Uterus (tissue), 4 donors: ENCODE results near the gene PLEKHA4. TPM values are rescaled to one million over a fixed set of nuclear protein-coding genes. Genes with fewer than 3 reads are reported as not detected.

Experiments used
- DNase-seq, 2 donors: peaks; one replicate each; pipeline ENCODE4 v3.0.0-alpha.2; 2019 to 2020
- H3K27ac ChIP-seq, 2 donors: fragments of 200-600 bp; sonication (generic); 1 replicate in 1 of 2; 2 replicates in 1 of 2; pipeline ENCODE4 v1.5.1; 2016 to 2018
- H3K27me3 ChIP-seq, 2 donors: fragments of 200-600 bp; sonication (generic); one replicate each; pipeline ENCODE4 v1.5.1; 2018 to 2019; ENCODE audit warnings: control low read depth in 1 of 2
- H3K36me3 ChIP-seq, 2 donors: fragments of 200-600 bp; sonication (generic); one replicate each; pipeline ENCODE4 v1.5.1; 2019; ENCODE audit warnings: control low read depth in 1 of 2
- H3K4me1 ChIP-seq, 2 donors: fragments of 200-600 bp; sonication (generic); one replicate each; pipeline ENCODE4 v1.5.1; 2018 to 2019; ENCODE audit warnings: control low read depth in 1 of 2
- H3K4me3 ChIP-seq, 2 donors: fragments of 200-600 bp; sonication (generic); 1 replicate in 1 of 2; 2 replicates in 1 of 2; pipeline ENCODE4 v1.5.1; 2018 to 2019; ENCODE audit warnings: mild to moderate bottlenecking in 1 of 2
- H3K9me3 ChIP-seq, 2 donors: fragments of 200-600 bp; sonication (generic); one replicate each; pipeline ENCODE4 v1.5.1; 2019; ENCODE audit warnings: control low read depth in 1 of 2
- CTCF ChIP-seq, 4 experiments: fragments of 200-600 bp in 2 of 4; fragments of 450-650 bp in 2 of 4; sonication (generic) in 2 of 4; IDR thresholded peaks; one replicate each; pipeline ENCODE4 v1.5.1; 2016 to 2019; ENCODE audit warnings: antibody characterized with exemption in 4 of 4, mild to moderate bottlenecking in 2 of 4, moderate library complexity in 1 of 4
- POLR2A ChIP-seq, 2 donors: fragments of 450-650 bp; IDR thresholded peaks; one replicate each; pipeline ENCODE4 v1.6.1; 2016; ENCODE audit warnings: antibody characterized with exemption in 2 of 2, mild to moderate bottlenecking in 1 of 2, moderate library complexity in 1 of 2
- intact Hi-C: fragments of 100-400 bp; cut with DNase I; formaldehyde crosslinking; loops from one replicate; pipeline ENCODE4 v1.15.1; 2023; ENCODE audit warnings: low total_unique reads
- total RNA-seq, 4 donors: library from RNA; depleted of rRNA in 3 of 4; stranded (reverse); fragments of >200 nt in 3 of 4; gene quantifications; one replicate each; pipeline versions ENCODE4 v1.1.0 to v1.2.4, GENCODE V29; 2014 to 2023
- donor health status: DM: yes; HTN: yes; CAD: no.

Gene PLEKHA4
- total RNA-seq, 4 donors from 2014 or later = 1.3 to 60.4 (median 10.4) TPM

DNA sequence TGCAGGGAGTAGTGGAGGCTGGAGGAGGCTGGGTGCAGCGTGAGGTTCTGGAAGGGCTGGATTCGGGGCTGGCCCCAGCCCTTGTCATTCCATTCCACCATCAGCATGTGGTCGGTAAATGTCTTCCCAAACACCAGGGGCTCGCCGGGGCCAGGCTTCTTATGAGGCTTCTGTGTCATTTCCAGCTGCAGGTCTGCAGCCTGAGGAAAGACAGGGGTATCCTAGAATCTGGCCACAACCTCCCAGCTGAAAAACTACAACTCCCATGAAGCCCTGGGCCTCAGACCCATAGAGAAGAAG, 61.9 kb downstream of the PLEKHA4 start:
- Histone ChIP-seq H3K4me1 (no peaks in the 10 kb centered on the region), H3K27ac (no peak overlapping the region), H3K9me3 (no peaks in the 10 kb centered on the region), H3K27me3 (no peaks in the 10 kb centered on the region), H3K36me3 (no peaks in the 10 kb centered on the region), H3K4me3 (no peak overlapping the region)
- intact Hi-C loops = no loop called here
- DNase-seq = peak; percentile 51 to 61
- no peak for TF ChIP-seq CTCF (IDR thresholded peaks at IDR 0.05)
- no peak for TF ChIP-seq POLR2A (IDR thresholded peaks at IDR 0.05)

GRCh38 chr19:48805452-48805851, 63.0 kb downstream of the PLEKHA4 start:
- no peak for DNase-seq
- Histone ChIP-seq H3K9me3 (no peaks in the 10 kb centered on the region), H3K4me1 (no peaks in the 10 kb centered on the region), H3K36me3 (no peaks in the 10 kb centered on the region), H3K27ac (no peak overlapping the region), H3K4me3 (no peak overlapping the region), H3K27me3 (no peaks in the 10 kb centered on the region)
- no peak for TF ChIP-seq POLR2A (IDR thresholded peaks at IDR 0.05)
- TF ChIP-seq CTCF (IDR thresholded peaks at IDR 0.05) = no peak
- intact Hi-C loops = no loop called here

GRCh38 chr19:48804496-48804895, 63.9 kb downstream of the PLEKHA4 start:
- DNase-seq = no peak
- no peak overlapping the region for H3K27ac ChIP-seq
- TF ChIP-seq POLR2A (IDR thresholded peaks at IDR 0.05) (no peak), CTCF (IDR thresholded peaks at IDR 0.05) (no peak)
- no peaks in the 10 kb centered on the region for H3K4me1 ChIP-seq
- H3K9me3 ChIP-seq = no peaks in the 10 kb centered on the region
- no peaks in the 10 kb centered on the region for H3K36me3 ChIP-seq
- no peaks in the 10 kb centered on the region for H3K27me3 ChIP-seq
- no peak overlapping the region for H3K4me3 ChIP-seq
- intact Hi-C loops = no loop called here

GRCh38 chr19:48802623-48803022, 65.8 kb downstream of the PLEKHA4 start:
- no peaks in the 10 kb centered on the region for H3K36me3 ChIP-seq
- no peaks in the 10 kb centered on the region for H3K9me3 ChIP-seq

More at GRCh38 chr19:48802623-48803022, 65.8 kb downstream of the PLEKHA4 start:
- intact Hi-C loops = no loop called here
- Histone ChIP-seq H3K4me1 (no peaks in the 10 kb centered on the region), H3K27ac (no peak overlapping the region), H3K27me3 (no peaks in the 10 kb centered on the region), H3K4me3 (no peak overlapping the region)
- DNase-seq = no peak
- TF ChIP-seq POLR2A (IDR thresholded peaks at IDR 0.05) (no peak), CTCF (IDR thresholded peaks at IDR 0.05) (no peak)
